NCI-H2029 (cell line): Measurements from ENCODE around the gene DPP4.

ENCODE experiments used
- DNase-seq: peaks from one replicate; lab custom pipeline; 2025; lab: John Stamatoyannopoulos, UW

The DPP4 gene

DNA sequence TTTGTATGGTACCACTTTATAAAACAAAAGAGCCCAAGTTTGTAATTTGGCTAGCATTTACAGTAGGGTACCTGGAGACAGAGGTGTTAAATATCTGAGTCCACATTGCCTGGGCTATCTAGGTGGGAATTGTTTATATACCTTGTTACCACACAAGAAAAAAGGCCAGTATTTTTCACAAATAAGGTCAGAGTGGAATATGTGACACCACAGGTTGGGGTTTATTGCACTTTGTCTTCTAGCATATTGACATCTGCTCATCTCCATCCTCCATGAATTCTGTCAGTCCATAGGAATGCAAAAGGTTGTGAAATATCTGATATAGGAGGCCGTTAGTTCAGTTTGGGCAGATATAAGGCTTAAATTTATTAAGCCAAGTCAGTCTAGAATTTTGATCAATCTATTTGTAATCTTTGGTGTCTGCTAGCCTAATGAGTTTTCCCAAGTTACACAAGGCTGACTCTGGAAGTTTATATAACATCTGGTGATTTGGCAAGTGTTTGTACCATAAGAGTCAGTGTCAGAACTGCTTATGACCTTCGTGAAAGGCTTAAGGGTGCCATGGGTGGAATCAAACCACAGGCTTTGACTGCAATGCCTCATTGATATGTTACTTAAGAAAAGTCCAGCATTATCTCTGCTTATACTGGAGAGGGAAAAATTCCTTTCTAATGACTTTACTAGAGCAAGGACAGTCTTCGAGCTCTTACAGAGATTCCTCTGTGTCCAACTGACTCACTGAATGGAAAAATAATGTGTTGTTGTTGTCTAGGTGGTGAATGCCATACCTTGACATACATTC, 11.3 kb upstream of the DPP4 start:
- DNase-seq, result no peak

DNA sequence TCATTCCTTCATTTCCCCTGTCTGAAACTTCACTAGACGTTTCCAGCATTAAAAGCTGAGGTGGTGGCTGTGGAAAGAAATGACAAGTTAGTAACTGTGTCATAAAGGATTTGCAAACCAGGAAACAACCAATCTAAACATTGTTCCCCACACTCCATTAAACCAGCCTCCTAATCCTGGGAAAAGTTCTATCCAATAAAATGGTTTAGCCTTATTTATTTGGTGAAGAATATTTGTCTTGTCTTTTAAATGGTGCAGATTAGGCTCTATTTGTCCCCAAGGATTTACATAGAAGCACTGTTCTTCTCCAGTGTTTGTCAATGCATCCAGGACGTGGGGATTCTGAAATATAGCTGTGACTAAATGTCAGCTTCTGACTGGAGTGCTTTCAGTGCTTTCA, 10.5 kb upstream of the DPP4 start:
- no peak for DNase-seq

DNA sequence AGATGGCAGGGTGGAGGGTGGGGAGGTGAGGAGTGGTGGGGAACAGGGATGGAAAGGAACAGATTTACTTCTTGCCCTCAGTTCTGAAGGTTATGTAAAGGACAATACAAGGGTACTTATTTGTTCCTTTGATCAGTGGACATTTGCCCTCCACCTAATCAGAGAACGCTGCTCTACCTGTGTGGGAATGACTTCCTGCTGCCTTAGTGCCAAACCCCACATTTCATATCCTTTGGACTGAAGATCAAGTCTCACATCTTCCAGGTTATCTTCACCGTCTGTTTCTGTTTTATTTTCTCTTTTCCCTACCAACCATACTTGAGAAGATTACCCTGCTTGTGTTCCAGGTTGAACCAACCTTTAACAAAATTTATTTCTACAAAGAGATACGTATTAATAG, 8.7 kb upstream of the DPP4 start:
- DNase-seq, result no peak

DNA sequence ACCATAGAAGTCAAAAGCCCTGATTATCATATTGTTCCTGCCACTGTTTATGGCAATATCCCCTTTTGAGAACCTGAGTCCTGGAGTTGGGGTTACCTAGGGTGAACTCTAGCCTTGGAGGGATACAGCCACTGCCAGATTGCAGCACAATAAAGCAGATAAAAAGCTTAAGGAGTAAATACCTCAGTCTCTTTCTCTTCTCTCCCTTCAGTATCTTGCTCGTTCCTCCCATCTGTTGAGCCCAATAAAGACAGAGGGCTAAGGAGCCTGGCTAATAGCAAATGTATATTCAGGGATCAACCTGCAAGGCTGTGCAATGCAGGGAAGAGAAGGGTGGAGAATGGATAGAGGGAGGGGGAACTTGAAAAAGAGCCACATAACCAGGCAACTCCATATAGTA, 8.0 kb upstream of the DPP4 start:
- DNase-seq, result no peak

DNA sequence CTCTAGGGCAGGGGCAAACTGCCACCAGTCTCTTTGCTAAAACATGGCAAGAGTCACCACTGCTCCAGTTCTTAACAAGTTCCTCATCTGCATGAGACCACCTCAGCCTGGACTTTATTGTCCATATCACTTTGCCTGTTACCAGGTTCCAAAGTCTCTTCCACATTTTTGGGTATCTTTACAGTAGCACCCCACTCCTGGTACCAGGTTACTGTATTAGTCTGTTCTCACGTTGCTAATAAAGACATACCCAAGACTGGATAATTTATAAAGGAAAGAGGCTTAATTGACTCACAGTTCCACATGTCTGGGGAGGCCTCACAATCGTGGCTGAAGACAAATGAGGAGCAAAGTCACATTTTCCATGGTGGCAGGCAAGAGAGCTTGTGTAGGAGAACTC, 5.5 kb upstream of the DPP4 start:
- no peak for DNase-seq

DNA sequence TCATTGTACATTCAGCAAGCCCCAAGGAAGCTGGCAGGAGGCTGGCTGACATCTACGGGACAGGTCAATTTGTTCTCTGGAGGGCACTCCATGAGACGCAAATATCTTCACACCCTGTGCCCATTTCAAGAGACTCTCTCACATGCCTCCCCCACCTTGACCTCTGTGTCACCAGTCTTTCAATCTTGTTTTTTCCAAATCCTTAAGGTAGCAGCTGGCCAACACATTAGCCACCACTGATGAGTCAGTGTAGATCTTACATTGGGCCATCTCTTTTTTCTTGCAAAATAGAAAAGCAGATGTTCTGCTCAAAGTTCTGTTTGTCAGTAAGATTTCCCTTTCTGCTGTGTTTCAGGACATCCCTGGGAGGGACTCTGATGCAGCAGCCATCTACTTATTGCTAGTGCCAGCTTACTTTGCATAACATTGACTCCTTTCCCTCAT, 1.7 kb upstream of the DPP4 start:
- no peak for DNase-seq

DNA sequence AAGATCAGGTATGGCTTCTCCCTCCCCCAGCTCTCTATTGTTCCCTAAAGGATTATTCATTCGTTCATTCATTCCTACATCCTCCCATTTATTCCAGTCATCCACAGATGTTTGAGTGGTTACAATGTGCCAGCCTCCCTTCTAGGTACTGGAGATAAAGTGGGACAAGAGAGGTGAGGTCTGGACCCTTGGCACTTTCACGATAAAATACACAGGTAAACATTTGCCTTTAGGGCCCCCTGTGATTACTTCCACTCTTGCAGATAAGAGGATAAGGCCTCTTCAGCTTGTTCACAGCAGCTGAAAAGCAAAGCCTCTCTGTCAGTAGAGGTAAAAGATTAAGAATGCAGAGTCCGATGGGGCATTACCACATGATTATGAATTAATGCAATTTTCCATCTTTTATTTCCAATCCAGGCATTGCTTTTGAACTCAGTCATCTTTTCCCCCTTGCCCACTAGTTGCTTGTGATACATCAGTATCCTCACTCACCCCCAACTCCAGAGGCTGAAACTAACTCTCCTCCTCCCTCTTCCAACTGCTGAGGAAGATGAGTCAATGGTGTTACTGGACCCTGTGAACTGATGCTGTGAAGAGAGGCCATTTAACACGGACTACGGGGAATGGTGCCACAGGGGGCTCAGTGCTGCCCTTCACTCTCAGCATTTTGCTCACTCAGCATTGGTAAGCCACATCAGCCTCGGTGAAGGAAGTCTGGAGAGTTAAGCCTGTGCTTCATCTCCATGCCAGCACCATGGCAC, 1.1 kb upstream of the DPP4 start:
- DNase-seq, result no peak

DNA sequence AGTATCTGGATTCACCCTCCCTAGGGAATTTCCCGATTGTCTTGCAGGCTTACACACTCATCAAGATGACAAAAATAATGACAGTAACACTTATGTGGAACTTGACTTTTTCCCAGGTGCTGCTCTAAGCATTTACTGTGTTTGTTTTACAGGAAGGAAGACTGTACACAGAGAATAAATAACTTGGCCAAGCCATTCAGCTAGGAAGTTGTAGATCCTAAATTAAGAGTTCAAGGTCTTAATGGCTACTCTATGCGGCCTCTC, 549 bp upstream of the DPP4 start:
- DNase-seq, result no peak

DNA sequence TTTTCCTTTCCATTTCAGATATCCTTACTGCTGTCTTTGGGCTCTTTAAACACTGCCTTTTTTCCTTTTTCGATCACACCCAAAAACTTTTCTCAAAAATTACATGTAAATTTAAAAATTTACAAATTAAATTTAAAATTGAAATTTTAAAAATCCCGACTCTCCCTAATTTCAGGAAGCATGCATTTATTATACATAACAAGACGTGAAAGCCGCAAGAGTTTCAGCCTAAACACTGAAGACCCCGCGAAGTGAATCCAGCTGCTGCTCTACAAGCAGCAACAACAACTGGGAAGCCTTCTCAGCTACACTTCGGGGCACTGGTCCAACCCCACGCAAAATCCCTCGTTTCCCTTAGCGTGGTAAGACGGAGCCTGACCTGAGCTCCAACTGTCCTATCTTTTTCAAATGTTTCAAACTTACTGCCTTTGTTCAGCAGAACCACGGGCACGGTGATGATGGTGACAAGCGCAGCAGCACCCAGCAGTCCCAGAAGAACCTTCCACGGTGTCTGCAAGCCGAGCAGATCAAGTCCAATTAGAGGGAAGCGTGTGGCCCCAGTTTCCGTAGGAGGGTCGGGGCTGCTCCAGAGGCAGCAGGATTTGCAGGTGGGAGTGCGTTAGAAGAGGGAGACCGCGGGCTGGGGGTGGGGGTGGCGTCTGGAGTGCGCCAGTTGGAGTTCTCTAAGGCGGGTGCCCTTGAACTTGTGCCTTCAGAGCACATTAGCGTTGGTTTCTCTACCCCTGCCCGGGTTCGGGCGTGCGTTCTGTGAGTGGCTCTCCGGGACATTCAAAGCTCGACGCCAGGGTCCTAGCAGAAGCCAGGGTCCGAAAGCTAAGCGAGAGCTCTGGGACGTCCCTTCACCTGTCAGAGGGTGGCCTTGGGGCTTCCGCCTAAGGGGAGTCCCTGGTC, 783 bp downstream of the DPP4 start:
- no peak for DNase-seq

DNA sequence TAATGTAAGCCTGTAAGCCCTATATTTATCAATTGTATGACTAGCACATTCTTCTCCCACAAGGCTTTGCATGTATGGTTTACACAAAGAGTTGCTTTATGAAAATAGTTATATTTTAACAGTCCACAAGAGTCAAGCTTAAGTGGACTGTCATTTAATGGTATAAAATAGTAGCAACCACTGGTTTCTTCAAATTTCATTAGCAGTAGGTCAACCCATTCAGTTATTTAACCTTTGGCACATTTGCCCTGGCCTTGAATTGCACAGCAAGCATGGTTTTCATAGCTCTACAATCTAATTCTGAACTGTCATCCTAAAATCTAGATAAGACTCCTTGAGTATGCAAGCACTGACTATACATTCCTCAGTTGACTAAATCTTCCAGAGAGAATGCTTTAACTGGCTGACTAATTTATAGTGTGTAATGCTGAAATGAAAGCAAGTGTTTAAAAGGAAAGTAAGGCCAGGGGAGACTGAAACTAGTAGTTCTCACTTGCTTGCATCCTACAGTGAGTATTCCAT, 1.8 kb downstream of the DPP4 start:
- DNase-seq, result no peak

DNA sequence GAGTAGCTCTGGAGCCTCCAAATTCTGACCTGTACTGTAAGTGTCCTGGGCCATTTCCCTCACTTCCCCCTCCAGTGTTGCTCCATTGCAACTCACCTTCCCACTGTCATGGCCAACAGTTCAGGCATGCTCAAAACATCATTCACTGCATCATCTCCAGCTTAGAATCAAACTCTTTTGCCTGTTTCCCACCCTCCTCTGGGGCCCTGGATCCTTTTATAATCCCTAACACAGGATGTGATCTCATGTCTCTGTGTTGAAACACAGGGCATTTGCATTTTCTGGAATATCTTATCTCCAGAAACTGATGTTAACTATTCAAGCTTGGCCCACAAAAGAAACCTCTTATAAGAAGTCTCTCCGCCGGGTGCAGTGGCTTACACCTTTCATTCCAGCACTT, 3.0 kb downstream of the DPP4 start:
- no peak for DNase-seq

DNA sequence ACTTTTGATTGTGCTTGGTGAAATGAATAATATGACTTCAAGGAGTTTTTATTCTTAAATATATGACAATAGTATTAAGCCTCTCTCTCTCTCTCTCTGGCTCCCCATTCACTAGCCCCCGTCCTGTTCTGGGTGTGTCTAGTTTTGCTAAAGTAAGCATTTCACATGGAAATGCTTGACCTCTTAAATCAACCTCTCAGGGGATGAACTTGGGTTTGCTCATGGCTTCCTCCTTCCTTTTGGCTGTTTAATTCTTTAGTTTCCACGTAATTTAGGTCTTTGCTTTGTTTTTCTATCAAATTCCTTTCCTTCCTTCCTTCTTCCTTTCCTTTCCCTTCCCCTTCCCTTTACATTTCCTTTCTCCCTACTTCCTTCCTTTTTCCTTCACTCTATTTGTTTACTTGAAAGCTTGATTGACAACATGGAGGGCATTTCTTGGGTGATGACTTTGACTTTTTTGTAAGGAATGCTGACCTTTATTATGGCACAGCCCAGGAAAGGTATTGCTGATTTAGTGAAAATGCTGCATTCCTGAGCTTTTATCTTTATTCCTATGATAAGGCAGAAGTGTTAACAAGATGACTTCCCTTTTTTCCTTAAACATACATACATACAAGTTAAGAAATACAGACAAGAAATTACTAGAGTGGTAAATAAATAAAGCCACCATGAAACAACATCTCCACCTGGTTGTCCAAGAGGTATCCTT, 3.6 kb downstream of the DPP4 start:
- DNase-seq, result no peak

DNA sequence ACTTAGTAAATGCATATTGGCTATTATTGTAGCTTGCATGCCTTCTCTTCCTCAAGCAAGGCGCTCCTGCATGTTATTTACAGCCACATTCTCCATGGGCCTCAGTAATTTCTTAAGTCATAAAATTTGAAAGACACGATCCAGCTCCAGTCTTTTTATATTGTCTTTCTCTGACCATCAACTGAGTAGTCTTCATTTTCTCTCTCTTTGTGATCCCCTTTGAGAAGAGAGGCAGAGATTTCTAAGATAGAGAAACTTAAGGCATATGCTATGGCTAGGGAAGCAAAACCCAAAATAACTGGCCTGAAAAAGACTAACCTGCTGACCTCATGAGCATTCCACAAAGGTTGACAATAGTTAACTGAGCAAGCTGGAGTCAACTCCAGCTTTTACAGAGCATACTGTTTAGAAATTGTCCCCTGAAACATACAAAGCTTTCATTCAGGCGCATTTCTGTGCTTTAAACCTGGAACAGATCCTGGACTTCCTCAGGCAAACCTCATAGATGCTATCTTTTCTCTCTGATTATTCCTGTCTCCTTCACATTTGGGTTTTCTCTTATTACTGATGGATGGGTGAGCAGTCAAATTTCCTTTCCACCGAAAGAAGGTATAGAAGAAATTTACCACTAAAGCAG, 4.6 kb downstream of the DPP4 start:
- DNase-seq, result no peak

DNA sequence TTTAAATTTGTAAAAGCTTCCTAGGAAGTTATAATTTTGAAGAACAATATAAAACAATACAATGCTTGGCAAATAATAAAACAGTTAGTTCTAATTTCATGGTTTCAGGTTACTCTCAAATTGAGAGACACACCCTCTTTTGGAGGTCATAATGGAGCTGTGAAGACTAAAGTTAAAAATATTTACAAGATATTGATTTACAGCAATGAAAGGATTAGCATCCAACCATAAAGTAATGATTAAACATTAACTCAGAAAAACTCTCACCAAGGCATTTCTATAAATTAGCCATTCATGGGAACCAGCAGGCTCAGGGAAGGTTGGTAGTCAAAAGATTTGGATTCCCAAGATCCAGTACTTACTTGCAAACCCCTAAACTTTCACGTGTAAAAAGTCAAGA, 6.4 kb downstream of the DPP4 start:
- no peak for DNase-seq

DNA sequence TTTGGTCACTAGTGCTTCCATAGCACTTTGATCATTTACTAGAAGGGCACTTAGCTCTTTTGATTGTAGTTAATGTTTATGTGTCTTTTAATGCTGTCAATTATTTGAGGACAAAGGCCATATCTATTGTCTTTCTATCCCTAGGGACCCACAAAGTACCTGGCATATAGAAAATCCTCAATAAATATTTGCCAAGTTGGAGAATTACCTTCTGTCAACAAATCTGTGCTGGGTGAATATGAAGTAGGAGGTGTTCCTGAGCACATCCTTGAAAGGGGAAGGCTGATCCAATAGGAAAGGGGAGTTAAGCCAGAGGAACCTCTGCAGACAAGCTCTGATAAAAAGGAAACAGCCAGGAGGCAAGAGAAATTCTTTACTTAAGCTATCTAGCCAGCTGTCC, 8.2 kb downstream of the DPP4 start:
- DNase-seq, result peak; percentile 37

DNA sequence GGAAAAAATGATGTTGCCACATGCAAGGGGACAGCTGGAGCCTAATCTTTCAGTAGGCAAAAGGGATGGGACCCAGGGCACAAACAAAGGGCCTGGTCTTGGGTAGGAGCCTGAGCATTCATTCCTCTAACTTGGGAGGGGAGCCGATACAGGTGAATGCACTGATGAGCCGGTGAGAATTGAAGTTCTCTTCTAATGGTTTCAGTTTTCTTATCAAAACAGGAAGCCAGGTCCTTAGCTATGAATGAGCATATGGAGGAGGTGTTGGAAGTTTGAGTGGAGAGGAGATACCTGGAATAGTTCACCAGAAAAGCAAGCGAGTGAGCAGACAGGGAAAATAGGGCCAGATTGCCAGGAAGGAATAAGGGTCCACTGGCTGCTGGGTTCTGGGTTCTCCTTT, 10.1 kb downstream of the DPP4 start:
- DNase-seq, result peak; percentile 17

DNA sequence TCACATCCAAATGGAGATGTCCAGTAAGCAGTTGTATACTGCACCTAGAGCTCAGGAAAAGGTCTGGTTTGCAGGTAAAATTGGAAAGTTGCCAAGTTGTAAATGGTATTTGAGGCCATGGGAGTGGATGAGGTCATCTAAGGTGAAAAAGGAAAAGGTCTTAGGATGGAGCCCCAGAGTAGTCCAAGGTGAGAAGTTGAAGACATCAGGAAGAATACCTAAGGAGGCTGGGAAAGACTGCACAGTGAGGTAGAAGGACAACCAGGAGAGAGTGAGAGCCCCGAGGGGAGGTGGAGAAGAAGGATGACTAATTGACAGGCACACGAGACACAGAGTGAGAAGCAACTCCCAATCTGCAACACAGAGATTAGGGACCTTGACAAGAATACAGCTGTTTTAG, 10.7 kb downstream of the DPP4 start:
- no peak for DNase-seq

DNA sequence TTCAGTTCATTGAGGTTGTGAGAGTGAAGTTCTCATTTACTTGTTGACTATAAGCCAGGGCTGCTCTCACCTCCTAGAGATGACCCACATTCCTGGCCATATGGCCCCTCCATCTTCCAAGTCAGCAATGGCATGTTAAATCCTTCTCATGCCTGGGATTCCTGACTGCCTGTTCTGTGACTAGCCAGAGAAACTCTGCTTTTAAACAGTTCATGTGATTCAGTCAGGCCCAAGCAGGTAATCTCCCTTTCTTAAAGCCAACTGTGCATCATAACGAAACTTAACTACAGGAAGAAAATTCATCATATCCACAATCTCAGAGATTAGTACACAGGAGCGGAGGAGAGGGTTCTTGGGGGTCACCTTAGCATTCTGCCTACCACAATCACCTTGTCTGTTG, 11.5 kb downstream of the DPP4 start:
- no peak for DNase-seq

DNA sequence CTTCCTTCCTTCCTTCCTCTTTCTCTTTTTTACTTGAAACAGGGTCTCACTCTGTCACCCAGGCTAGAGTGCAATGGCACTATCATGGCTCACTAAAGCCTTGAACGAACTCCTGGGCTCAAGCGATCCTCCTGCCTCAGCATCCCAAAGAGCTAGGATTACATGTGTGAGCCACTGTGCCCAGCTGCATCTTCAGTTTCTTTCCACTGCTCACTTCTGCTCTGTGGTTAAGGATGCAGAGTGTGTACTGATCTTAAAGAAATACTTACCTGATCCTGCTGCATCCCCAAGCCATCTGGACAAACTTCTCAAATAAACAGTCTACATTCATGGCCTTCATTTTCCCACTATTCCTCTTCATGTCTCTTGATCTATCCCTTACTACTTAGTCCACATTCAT, 13.0 kb downstream of the DPP4 start:
- DNase-seq, result no peak

DNA sequence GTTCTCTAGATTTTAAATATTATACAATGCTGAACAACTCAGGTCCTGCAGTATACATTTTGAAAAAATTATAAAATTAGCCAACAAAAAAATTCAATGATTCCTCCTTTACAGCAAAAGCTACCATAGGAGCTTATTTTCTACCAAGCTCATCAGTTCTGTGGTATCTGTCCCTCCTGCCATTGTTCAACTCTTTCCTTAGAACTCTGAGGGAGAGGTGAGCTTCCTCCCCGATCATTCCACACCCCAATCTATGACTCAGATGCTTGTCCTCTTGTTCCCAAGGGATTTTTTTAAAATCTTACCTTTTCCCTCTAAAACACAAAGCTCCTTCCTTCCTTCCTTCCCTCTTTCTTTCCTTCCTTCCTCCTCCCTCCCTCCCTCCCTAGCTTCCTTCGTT, 13.5 kb downstream of the DPP4 start:
- no peak for DNase-seq

DNA sequence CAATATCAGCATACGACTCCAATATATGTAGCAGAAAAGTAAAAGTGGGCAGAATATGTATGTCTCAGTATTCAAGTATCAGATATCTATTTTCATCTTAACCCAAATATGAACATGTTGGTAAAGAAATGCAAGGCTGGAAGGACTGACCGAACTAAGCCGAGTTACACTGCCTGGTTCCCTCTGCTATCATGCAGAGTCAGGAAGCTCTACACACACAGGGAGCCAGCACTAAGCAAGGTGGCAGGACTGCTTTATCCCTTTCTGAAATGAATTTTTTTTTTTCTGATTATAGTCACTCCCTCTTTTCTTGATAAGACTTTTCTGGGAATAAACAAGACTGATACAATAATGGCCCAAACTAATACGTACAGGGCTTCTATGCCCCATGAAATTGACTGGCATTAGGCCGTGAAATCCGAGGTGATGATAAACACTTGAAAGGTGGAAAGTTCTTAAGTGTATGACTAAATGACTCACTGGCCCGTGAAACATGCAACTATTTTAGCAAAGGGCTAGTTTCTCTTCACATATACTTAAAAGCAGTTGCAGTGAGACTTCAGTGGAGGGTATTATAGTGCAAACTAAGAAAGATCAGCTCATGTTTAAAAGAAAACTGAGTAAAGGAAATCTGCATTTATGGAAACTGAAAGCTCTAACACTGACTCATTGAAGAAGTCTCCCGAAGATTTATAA, 14.9 kb downstream of the DPP4 start:
- DNase-seq, result no peak
